Hippocampal formation (tissue), 2 donors: ENCODE results near the gene SLC47A1.
"Not testable (repeated sequence)": the region's sequence is repeated elsewhere in the genome, so short reads cannot be mapped to it uniquely, and the experiment has no call there.

Experiments used
- DNase-seq, 2 donors: peaks; one replicate each; lab custom pipeline; 2025; lab: John Stamatoyannopoulos, UW

The SLC47A1 gene

DNA sequence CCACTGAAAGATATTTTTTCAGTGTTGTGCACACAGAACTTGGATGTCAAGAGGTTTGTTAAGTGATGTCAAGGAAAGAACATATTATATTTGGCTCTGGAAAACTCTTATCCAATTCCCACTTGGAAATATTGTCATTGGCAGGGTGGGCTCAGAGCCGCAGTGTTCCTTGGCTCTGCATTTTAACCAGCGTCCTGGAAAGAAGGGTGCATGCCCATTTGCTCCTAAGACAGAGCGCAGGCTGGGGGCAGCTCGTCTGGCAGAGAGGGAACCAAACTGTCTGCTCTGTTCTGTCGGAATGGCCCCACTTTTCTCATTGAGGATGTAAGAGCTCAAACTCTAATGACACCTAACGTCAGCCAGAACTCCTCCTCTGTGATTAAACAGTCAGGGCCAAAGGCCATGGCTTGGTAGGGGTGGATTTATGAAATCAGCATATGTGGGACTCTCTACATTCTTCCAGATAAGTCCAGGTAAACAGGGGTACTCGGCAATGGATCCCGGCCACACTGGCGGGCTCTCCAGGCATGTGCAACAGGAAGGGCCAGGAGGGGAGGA is 18.0 kb downstream of the SLC47A1 start:
- no peak for DNase-seq

DNA sequence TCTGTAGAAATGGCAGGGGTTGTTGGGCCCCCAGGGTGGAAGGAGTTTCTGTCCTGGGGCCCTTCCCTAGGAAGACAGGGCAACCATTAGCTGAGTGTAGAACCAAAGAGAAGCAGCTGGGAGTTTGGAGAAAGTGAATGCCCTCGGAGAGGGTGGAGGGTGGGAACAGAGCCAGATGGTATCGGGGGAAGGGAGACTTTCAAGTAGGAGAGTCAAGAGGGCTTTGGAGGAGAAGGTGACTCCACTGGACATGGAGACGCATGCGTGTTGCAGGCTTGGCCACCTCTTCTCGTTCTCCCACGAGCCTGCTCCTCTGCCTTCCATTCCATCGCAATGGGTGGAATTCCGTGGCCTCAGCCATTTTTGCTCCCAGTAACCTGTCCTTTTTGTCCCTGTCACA is 19.4 kb downstream of the SLC47A1 start:
- DNase-seq: no peak

- DNase-seq: no peak
Observed at GRCh38 chr17:19554393-19554792, 20.7 kb downstream of the SLC47A1 start.

GRCh38 chr17:19555746-19556145 is 22.1 kb downstream of the SLC47A1 start:
- DNase-seq: no peak

DNA sequence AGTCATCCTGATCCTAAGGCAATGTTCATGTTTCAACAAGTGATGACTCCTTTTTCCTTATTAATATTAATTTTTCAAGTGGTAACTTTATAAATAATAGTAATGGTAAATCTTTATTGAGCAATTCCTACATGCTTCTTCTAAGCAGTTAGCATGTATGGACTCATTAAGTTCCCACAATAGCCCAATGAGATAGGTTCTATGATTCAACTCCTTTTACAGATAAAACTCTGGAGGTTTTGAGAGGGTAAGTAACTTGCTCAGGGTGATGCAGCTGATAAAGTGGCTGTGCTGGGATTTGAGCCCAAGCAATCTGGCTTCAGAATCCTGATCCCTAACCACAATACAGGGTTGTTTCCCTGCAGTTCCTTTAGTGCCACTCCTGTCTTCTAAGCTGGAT is 25.3 kb downstream of the SLC47A1 start:
- DNase-seq: no peak

DNA sequence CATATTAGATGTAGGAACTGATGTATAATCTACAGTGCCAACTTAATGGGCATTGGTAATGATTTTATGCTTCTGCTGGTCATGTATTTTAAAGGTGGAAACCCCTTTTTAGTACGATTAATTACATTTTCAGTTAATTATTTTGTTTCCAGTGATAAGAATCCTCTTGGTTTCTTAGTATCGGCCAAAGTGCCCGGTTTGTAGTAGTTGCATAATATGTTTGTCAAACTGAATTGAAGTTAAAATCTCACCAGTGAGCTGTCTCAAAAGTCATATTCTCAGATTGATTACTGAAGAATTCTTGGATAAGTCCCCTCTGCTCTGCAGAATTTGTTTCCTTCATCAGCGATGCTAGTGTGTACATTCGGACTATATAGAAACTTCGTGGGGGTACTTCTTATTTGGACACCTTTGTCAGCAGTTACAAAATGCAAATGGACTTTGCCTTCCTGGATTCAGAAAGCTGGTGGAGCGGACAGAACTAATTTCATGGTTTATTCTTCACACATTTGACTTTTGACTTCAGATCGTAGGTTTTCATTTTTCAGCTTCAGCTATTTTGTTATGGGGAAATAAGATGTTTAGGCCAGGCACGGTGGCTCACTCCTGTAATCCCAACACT is 28.2 kb downstream of the SLC47A1 start:
- no peak for DNase-seq

- no peak for DNase-seq
Observed at GRCh38 chr17:19565817-19566575, 32.3 kb downstream of the SLC47A1 start.

- DNase-seq: no peak
Observed at GRCh38 chr17:19567216-19568015, 33.8 kb downstream of the SLC47A1 start.

- DNase-seq: no peak
Observed at GRCh38 chr17:19568016-19568350, 34.3 kb downstream of the SLC47A1 start.

DNA sequence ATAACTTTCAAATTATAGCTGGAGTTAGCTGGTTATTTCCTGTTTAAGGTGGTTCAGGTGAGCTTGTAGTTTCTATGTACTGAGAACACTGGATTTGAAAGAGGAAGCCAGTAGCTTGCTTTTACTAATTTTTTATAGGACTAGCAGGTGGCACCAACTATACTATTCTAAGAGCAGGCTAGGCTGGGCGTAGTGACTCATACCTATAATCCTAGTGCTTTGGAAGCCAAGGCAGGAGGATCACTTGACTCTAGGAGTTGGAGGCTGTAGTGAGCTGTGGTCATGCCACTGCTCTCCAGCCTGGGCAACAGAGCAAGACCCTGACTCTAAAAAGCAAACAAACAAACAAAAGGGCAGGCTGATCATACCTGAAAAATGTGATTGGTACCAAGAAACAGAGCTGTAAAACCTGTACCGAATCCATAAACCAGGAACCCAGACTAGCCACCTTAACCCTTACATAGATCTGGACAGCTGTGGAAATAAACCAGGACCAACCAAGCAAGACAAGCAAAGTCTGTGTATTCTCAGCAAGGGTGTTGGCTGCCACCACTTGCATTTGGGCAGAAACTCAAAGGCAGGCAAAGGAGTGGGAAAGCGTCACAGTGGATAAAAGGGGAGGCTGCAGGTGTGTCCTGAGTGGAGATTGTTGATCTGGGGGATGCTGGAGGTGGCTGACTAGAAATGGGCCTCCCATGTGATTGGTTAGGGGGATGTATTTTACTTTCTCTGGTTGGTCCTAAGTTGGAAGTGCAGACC is 36.3 kb downstream of the SLC47A1 start:
- peak in 1 of 2 donors; percentile 32 for DNase-seq

- DNase-seq: no peak
Observed at GRCh38 chr17:19570544-19571062, 36.9 kb downstream of the SLC47A1 start.

- DNase-seq: no peak
Observed at GRCh38 chr17:19573075-19573474, 39.4 kb downstream of the SLC47A1 start.

DNA sequence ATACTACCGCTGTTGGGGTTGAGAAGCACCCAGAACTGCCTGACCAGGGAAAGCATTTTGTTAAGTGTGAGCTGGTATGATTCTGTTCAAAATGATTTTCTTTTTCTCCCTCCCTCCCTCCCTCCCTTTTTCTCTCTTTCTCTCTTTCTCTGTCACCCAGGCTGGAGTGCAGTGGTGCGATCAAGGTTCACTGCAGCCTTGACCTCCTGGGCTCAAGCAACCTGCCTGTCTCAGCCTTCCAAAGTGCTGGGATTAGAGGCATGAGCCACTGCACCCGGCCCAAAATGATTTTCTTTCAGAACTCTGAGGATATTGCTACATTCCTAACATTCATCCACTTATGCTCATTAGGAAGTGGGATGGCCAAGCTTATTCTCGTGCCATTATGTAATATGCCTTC is 41.3 kb downstream of the SLC47A1 start:
- DNase-seq: no peak

GRCh38 chr17:19578545-19578944 is 44.9 kb downstream of the SLC47A1 start:
- no peak for DNase-seq

DNA sequence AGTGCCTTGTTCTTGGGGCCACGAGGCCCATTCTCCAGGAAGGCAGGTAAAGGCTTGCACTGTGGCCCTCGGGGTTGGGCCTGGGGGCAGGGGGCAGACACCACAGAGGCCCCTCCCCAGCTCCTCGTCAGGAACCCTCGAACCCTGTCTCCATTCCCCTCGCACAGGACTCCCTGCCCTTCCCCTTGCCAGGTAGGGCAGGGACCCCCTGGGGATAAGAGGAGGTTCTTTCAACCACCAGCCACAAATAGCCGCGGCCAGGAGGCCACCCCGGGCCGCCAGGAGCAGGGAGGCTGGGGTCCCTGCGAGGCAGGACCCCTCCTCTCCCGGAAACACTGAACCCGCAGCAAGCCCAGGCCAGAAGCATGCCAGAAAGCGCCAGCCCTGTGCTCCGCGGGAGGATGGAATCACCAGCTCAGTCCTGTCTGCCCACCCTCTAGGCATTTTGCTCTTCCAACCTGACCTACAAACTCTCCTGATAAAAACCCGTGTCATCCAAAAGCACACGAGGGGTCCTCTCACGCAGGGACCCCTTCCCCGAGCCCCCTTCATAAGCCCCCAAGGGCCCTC is 45.6 kb downstream of the SLC47A1 start:
- no peak for DNase-seq

- no peak for DNase-seq
Observed at GRCh38 chr17:19579867-19580565, 46.4 kb downstream of the SLC47A1 start.

DNA sequence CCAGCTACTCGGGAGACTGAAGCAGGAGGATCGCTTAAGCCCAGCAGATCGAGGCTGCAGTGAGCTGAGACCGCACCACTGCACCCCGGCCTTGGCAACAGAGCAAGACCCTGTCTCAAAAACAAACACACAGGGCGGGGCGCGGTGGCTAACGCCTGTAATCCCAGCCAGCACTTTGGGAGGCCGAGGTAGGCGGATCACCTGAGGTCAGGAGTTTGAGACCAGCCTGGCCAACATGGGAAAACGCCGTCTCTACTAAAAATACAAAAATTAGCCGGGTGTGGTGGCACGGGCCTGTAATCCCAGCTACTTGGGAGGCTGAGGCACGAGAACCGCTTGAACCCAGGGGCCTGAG is 46.9 kb downstream of the SLC47A1 start:
- not testable (repeated sequence) for DNase-seq

GRCh38 chr17:19582152-19582551 is 48.5 kb downstream of the SLC47A1 start:
- DNase-seq: not testable (repeated sequence)

DNA sequence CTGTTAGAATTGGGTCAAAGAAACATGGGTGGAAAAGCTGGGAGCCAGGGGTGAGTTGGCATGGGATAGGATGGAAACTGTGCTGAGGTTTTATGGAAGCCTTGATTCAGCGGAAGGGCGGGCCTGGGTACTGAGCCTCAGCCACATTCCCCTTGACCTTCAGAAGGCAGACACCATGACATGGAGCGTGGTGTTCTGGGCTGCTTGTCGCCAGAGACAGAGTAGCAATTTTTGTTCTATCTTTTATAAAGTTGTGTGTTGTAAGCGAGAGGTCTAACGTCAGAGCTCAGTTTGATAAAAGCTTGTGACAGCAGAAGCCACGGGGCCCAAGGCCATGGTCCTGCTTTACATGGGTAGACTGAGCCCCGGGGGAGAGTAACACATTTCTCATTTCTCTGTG is 50.2 kb downstream of the SLC47A1 start:
- no peak for DNase-seq

DNA sequence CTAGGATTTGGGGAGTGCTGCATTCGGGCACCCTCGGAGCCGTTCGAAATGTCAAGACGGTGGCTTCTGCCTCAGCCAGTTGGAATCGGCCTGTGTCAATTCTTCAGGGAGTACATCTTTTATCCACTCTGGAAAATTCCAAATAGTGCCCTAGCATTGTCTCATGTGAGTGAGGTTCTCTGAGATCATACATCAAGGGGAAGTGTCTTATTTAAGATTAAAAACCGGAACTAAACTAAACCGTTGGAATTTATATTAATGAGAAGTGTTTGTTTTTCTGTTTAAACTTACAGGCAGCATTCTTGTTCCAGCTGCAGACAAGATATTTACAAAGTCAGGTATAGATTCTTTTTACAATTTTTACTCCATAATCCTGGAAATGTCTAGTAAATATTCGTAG is 56.8 kb downstream of the SLC47A1 start:
- no peak for DNase-seq
